Prostate gland (tissue), 2 donors: ENCODE data around the gene KLK3. TPM values are rescaled to one million over a fixed set of nuclear protein-coding genes. Genes with fewer than 3 reads are reported as not detected.

Experiments
- DNase-seq: peaks from one replicate; pipeline ENCODE4 v3.0.0-alpha.2; 2019; ENCODE audit warnings: low spot score
- H3K27ac ChIP-seq, 2 donors: fragments of 200-600 bp; sonication (generic); 2 replicates each; pipeline ENCODE4 v1.5.1; 2017 to 2019
- H3K27me3 ChIP-seq: fragments of 200-600 bp; sonication (generic); replicated peaks from 2 replicates; pipeline ENCODE4 v1.5.1; 2019; ENCODE audit not compliant: insufficient read depth
- H3K36me3 ChIP-seq, 2 donors: fragments of 200-600 bp; sonication (generic); 1 replicate in 1 of 2; 2 replicates in 1 of 2; pipeline versions ENCODE4 v1.5.1 to v1.8.1; 2017 to 2019
- H3K4me1 ChIP-seq: fragments of 200-600 bp; sonication (generic); replicated peaks from 2 replicates; pipeline ENCODE4 v1.5.1; 2019
- H3K4me3 ChIP-seq, 2 donors: fragments of 200-600 bp; sonication (generic); 2 replicates each; pipeline ENCODE4 v1.5.1; 2017 to 2019
- H3K9me3 ChIP-seq: fragments of 200-600 bp; sonication (generic); 2 replicates; pipeline ENCODE4 v1.5.1; 2017
- CTCF ChIP-seq, 4 experiments: fragments of 200-600 bp in 2 of 4; fragments of 450-650 bp in 2 of 4; sonication (generic) in 2 of 4; IDR thresholded peaks; 1 replicate in 3 of 4; 2 replicates in 1 of 4; pipeline ENCODE4 v1.5.1; 2016 to 2019; ENCODE audit warnings: antibody characterized with exemption in 4 of 4, mild to moderate bottlenecking in 2 of 4, moderate library complexity in 2 of 4
- POLR2A ChIP-seq: fragments of 450-650 bp; IDR thresholded peaks from one replicate; pipeline ENCODE4 v1.6.1; 2016; ENCODE audit warnings: antibody characterized with exemption, mild to moderate bottlenecking
- POLR2AphosphoS5 ChIP-seq: sonication (generic); formaldehyde crosslinking; IDR thresholded peaks from one replicate; pipeline ENCODE4 v1.6.1; 2017; ENCODE audit warnings: antibody characterized with exemption
- WGBS: methylation state at CpG from one replicate; pipeline ENCODE4 v1.1.5; 2018; 5-methylcytosine and 5-hydroxymethylcytosine counted together
- intact Hi-C: fragments of 100-400 bp; cut with DNase I; formaldehyde crosslinking; loops from one replicate; pipeline ENCODE4 v1.14.2; 2022
- total RNA-seq, 2 donors: library from RNA; depleted of rRNA; stranded (reverse); fragments of >200 nt; gene quantifications; one replicate each; pipeline ENCODE4 v1.1.0, GENCODE V29; 2016

The KLK3 gene
- total RNA-seq, 2 donors from 2014 or later, result 7,620 to 35,247 TPM

- WGBS, result 65% methylated on average over 5 of the region's 5 CpGs
- no peaks in the 10 kb centered on the region for H3K36me3 ChIP-seq
- H3K4me3 ChIP-seq, result peak overlapping the region; percentile 42 to 58
- no peak for DNase-seq
- no peak for TF ChIP-seq POLR2A
- no peak for TF ChIP-seq POLR2AphosphoS5
- TF ChIP-seq CTCF (IDR thresholded peaks at IDR 0.05), result no peak
- H3K9me3 ChIP-seq, result no peaks in the 10 kb centered on the region
- intact Hi-C loops, result no loop called here
- no peaks in the 10 kb centered on the region for H3K27me3 ChIP-seq
- peaks cover 8% of the 10 kb centered on the region for H3K4me1 ChIP-seq
- H3K27ac ChIP-seq, result peak overlapping the region; percentile 97 to 99
These were observed 19.5 kb downstream of the KLK3 start for GRCh38 chr19:50874211-50874610.

- WGBS, result 38% methylated on average over 9 of the region's 9 CpGs
- Histone ChIP-seq H3K27ac (peak overlapping the region; percentile 97 to 99), H3K4me3 (peak overlapping the region; percentile 42 to 58), H3K9me3 (no peaks in the 10 kb centered on the region), H3K36me3 (no peaks in the 10 kb centered on the region), H3K27me3 (no peaks in the 10 kb centered on the region), H3K4me1 (no peaks in the 10 kb centered on the region)
- TF ChIP-seq POLR2AphosphoS5 (peak; percentile 4), POLR2A (no peak)
- no peak for DNase-seq
- intact Hi-C loops, result no loop called here
These were observed 21.2 kb downstream of the KLK3 start for GRCh38 chr19:50875795-50876422.

- intact Hi-C loops, result no loop called here
- H3K4me1 ChIP-seq, result no peaks in the 10 kb centered on the region
These were observed 21.7 kb downstream of the KLK3 start for GRCh38 chr19:50876456-50876855.

GRCh38 chr19:50877338-50877737 lies 22.6 kb downstream of the KLK3 start:
- DNase-seq, result no peak
- H3K4me3 ChIP-seq, result peak overlapping the region; percentile 42 to 58
- H3K27ac ChIP-seq, result peak overlapping the region; percentile 97 to 99
- intact Hi-C loops, result no loop called here
- TF ChIP-seq CTCF (IDR thresholded peaks at IDR 0.05) (no peak), POLR2A (no peak), POLR2AphosphoS5 (no peak)
- 18% methylated on average over 8 of the region's 8 CpGs for WGBS
- H3K36me3 ChIP-seq, result no peaks in the 10 kb centered on the region
- H3K9me3 ChIP-seq, result no peaks in the 10 kb centered on the region
- H3K27me3 ChIP-seq, result no peaks in the 10 kb centered on the region
- H3K4me1 ChIP-seq, result no peaks in the 10 kb centered on the region

More at GRCh38 chr19:50876456-50876855, 21.7 kb downstream of the KLK3 start:
- TF ChIP-seq POLR2A (no peak), CTCF (IDR thresholded peaks at IDR 0.05) (no peak), POLR2AphosphoS5 (no peak)
- Histone ChIP-seq H3K4me3 (peak overlapping the region; percentile 42 to 58), H3K27me3 (no peaks in the 10 kb centered on the region), H3K27ac (peak overlapping the region; percentile 97 to 99), H3K36me3 (no peaks in the 10 kb centered on the region), H3K9me3 (no peaks in the 10 kb centered on the region)
- DNase-seq, result no peak
- WGBS, result 63% methylated on average over 7 of the region's 7 CpGs

- WGBS, result 57% methylated on average over 5 of the region's 5 CpGs
- TF ChIP-seq POLR2AphosphoS5 (peak; percentile 57), CTCF (IDR thresholded peaks at IDR 0.05) (no peak)
- H3K9me3 ChIP-seq, result no peaks in the 10 kb centered on the region
- intact Hi-C loops, result no loop called here
- H3K4me1 ChIP-seq, result no peaks in the 10 kb centered on the region
- H3K4me3 ChIP-seq, result peak overlapping the region in 1 of 2 donors; percentile 58
- no peaks in the 10 kb centered on the region for H3K36me3 ChIP-seq
- DNase-seq, result no peak
- H3K27ac ChIP-seq, result peak overlapping the region; percentile 97 to 99
- H3K27me3 ChIP-seq, result no peaks in the 10 kb centered on the region
These were observed 24.1 kb downstream of the KLK3 start for GRCh38 chr19:50878851-50879250.
